GM12878 (cell line): Measurements from ENCODE around the gene SRD5A1. TPM values are rescaled to one million over a fixed set of nuclear protein-coding genes. Genes with fewer than 3 reads are reported as not detected.

Experiments used
- EGR1 ChIP-seq, 2 experiments: IDR thresholded peaks; 1 replicate in 1 of 2; 2 replicates in 1 of 2; pipeline ENCODE4 v1.6.1; 2011 to 2012; ENCODE audit warnings: low read depth in 2 of 2, low read length in 2 of 2, borderline replicate concordance in 1 of 2, mild to moderate bottlenecking in 1 of 2, moderate library complexity in 1 of 2
- ESRRA ChIP-seq: IDR thresholded peaks from 2 replicates; pipeline ENCODE4 v1.6.1; 2012; ENCODE audit warnings: mild to moderate bottlenecking, low read length, improper control_type of control experiment
- JUNB ChIP-seq: IDR thresholded peaks from 2 replicates; pipeline ENCODE4 v1.6.1; 2016; ENCODE audit warnings: antibody characterized with exemption, mild to moderate bottlenecking
- LARP7 ChIP-seq: fragments of 450-650 bp; IDR thresholded peaks from 2 replicates; pipeline ENCODE4 v1.6.1; 2017; ENCODE audit warnings: mild to moderate bottlenecking
- POLR2AphosphoS2 ChIP-seq: IDR thresholded peaks from 2 replicates; pipeline ENCODE4 v1.6.1; 2011; ENCODE audit warnings: low read depth, mild to moderate bottlenecking, low read length, improper control_type of control experiment, moderate library complexity
- SIX5 ChIP-seq: IDR thresholded peaks from 2 replicates; pipeline ENCODE4 v1.6.1; 2011; ENCODE audit warnings: mild to moderate bottlenecking, low read depth, low read length, moderate library complexity; ENCODE audit not compliant: severe bottlenecking
- SREBF2 ChIP-seq: IDR thresholded peaks from 2 replicates; pipeline ENCODE4 v1.6.1; 2012; ENCODE audit warnings: mild to moderate bottlenecking, low read length
- STAT1 ChIP-seq: fragments of 450-650 bp; conservative IDR thresholded peaks from 2 replicates; pipeline ENCODE4 v1.6.1; 2014; ENCODE audit warnings: antibody characterized with exemption, mild to moderate bottlenecking
- TCF12 ChIP-seq: IDR thresholded peaks from 2 replicates; pipeline ENCODE4 v1.6.1; 2011; ENCODE audit warnings: low read depth, mild to moderate bottlenecking, low read length
- ZBED1 ChIP-seq: IDR thresholded peaks from 2 replicates; pipeline ENCODE4 v1.6.1; 2016; ENCODE audit warnings: borderline replicate concordance
- polyA plus RNA-seq, 11 experiments: library from polyadenylated mRNA; depleted of rRNA in 4 of 11; unstranded in 6 of 11; stranded (reverse) in 5 of 11; fragments of >200 nt; fragmentation: Nextera tagmentation in 4 of 11; fragmentation: Illumina TruSeq in 1 of 11; extraction: Ambion mirVana in 4 of 11; extraction: Trizol in 1 of 11; gene quantifications; 1 replicate in 1 of 11; 2 replicates in 10 of 11; pipeline versions ENCODE4 v1.2.1 to v1.2.3, GENCODE V29; 2011 to 2016; ENCODE audit warnings: inconsistent platforms in 2 of 11, missing spikeins in 2 of 11, low read depth in 1 of 11
- total RNA-seq, 4 experiments: library from RNA; depleted of rRNA in 3 of 4; stranded (reverse); fragments of >200 nt in 3 of 4; fragmentation: Illumina TruSeq in 1 of 4; extraction: Trizol in 1 of 4; gene quantifications; 2 replicates each; pipeline versions ENCODE4 v1.2.1 to v1.2.3, GENCODE V29; 2013 to 2021
- TF ChIP-seq, protein P1 (sequence below): fragments of 450-650 bp; formaldehyde crosslinking; IDR thresholded peaks from 2 replicates; pipeline ENCODE4 v1.4.0; 2022; ENCODE audit warnings: mild to moderate bottlenecking, moderate library complexity

SRD5A1 gene
- total and polyA plus RNA-seq, 10 of the 15 experiments (the other 5 are each of a cell fraction or from before 2014, with no cell fraction given), result 0.76 to 20.1 (median 12.3) TPM

- TF ChIP-seq ZBED1 (no peak), JUNB (no peak), STAT1 (no peak), ESRRA (no peak), POLR2AphosphoS2 (no peak), TCF12 (0 out of 2 replicates have a peak, but pooled peaks have one; percentile 7), LARP7 (peak; percentile 80; the same call in 1 of the 2 replicates), SIX5 (no peak), EGR1 (IDR thresholded peaks at IDR 0.05; ENCODE audit: borderline replicate concordance in 1 of 2, low read depth in 2 of 2, low read length in 2 of 2) (peak in 1 of 2 experiments; percentile 74; a peak in 2 of 3 replicates), SREBF2 (no peak)
- TF ChIP-seq, protein P1, sequence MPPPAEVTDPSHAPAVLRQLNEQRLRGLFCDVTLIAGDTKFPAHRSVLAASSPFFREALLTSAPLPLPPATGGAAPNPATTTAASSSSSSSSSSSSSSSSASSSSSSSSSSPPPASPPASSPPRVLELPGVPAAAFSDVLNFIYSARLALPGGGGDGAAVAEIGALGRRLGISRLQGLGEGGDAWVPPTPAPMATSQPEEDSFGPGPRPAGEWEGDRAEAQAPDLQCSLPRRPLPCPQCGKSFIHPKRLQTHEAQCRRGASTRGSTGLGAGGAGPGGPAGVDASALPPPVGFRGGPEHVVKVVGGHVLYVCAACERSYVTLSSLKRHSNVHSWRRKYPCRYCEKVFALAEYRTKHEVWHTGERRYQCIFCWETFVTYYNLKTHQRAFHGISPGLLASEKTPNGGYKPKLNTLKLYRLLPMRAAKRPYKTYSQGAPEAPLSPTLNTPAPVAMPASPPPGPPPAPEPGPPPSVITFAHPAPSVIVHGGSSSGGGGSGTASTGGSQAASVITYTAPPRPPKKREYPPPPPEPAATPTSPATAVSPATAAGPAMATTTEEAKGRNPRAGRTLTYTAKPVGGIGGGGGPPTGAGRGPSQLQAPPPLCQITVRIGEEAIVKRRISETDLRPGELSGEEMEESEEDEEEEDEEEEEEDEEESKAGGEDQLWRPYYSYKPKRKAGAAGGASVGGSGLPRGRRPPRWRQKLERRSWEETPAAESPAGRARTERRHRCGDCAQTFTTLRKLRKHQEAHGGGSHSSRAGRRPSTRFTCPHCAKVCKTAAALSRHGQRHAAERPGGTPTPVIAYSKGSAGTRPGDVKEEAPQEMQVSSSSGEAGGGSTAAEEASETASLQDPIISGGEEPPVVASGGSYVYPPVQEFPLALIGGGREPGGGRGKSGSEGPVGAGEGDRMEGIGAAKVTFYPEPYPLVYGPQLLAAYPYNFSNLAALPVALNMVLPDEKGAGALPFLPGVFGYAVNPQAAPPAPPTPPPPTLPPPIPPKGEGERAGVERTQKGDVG (CRISPR knock-in tag), result no peak
These were observed 81.2 kb downstream of the SRD5A1 start (continued) for GRCh38 chr5:6714226-6715041.
